Right hindlimb (tissue), 1 donor: ENCODE results near the gene CBX2.

Source experiments
- DNase-seq: peaks from one replicate; pipeline ENCODE4 v3.0.0-alpha.2; 2018

CBX2 gene

GRCh38 chr17:79789943-79790804 is 12.2 kb downstream of the CBX2 start:
- peak; percentile 54 for DNase-seq

GRCh38 chr17:79790805-79791734 is 13.1 kb downstream of the CBX2 start:
- DNase-seq: no peak

- no peak for DNase-seq
Observed at GRCh38 chr17:79791735-79792161, 13.8 kb downstream of the CBX2 start.

GRCh38 chr17:79792341-79792871 is 14.5 kb downstream of the CBX2 start:
- no peak for DNase-seq

- DNase-seq: peak; percentile 79
Observed at GRCh38 chr17:79792984-79793923, 15.3 kb downstream of the CBX2 start.

GRCh38 chr17:79793924-79794304 is 16.0 kb downstream of the CBX2 start:
- DNase-seq: peak; percentile 64

- DNase-seq: peak; percentile 27
Observed at GRCh38 chr17:79794659-79795511, 16.9 kb downstream of the CBX2 start.

GRCh38 chr17:79795795-79796443 is 18.0 kb downstream of the CBX2 start:
- peak; percentile 30 for DNase-seq

GRCh38 chr17:79796444-79796762 is 18.5 kb downstream of the CBX2 start:
- no peak for DNase-seq

- peak; percentile 99 for DNase-seq
Observed at GRCh38 chr17:79796763-79797491, 19.0 kb downstream of the CBX2 start, which contains the start of gene CBX8. Gene CBX8 (minus strand): TSS chr17:79797077. CDS start chr17:79796998, 79 bp downstream.

GRCh38 chr17:79797492-79798298 is 19.7 kb downstream of the CBX2 start:
- peak; percentile 75 for DNase-seq

- peak; percentile 82 for DNase-seq
Observed at GRCh38 chr17:79798299-79799173, 20.6 kb downstream of the CBX2 start.

GRCh38 chr17:79799174-79799537 is 21.2 kb downstream of the CBX2 start:
- peak; percentile 74 for DNase-seq

- DNase-seq: peak; percentile 17
Observed at GRCh38 chr17:79799538-79800324, 21.8 kb downstream of the CBX2 start.

GRCh38 chr17:79800325-79801155 is 22.6 kb downstream of the CBX2 start:
- peak; percentile 72 for DNase-seq
